ENCODE measurements around the gene RBMX. TPM values are rescaled to one million over a fixed set of nuclear protein-coding genes. Genes with fewer than 3 reads are reported as not detected.

RBMX gene
- total RNA-seq, 5 donors from 2014 or later (not counting 1 experiment from before 2014, with no cell fraction given), result 203 to 281 (median 209) TPM

DNA sequence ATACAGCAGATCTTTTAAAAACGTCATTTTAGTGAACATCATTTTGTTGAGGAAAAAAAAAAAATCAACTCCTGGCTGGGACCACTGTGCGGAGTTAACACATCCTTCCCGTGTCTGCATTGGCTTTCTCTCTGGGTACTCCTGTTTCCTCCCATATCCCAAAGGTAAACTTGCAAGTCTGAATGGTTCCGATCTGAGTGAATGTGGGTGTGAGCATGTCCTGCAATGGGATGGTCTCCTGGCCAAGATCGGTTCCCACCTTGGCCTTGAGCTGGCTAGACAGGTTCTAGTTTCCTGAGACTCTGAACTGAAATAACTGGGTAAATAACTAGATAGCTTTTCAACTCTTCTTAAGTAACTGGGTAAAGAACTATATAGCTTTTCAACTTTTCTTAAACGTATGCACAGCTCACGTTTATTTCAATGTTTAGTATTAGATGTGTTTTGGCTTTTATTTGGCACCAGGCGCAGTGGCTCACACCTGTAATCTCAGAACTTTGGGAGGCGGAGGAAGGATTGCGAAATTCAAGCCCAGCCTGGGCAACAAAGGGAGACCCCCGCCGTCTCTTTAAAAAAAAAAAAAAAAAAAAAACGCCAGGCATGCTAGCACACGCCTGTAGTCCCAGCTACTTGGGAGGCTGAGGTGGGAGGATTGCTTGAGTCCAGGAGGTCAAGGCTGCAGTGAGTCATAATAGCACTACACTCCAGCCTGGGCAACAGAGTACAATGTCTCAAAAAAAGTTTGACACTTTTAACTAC is 14.0 kb downstream of the RBMX start:
- Histone ChIP-seq H3K27ac (ENCODE audit: low read length) (no peak overlapping the region), H3K4me3 (ENCODE audit: control insufficient read depth in 1 of 2, extremely low read depth in 1 of 2, low read length in 1 of 2) (no peak overlapping the region), H3K4me1 (ENCODE audit: control insufficient read depth in 1 of 2, extremely low read depth in 1 of 2, insufficient read depth in 2 of 2, low read length in 2 of 2) (peaks cover 0 to 3% of the 10 kb centered on the region in 2 experiments), H3K9me3 (no peaks in the 10 kb centered on the region), H3K36me3 (ENCODE audit: control insufficient read depth in 2 of 2, extremely low read depth in 1 of 2, insufficient read depth in 1 of 2, low read length in 1 of 2) (peaks cover 0 to 30% of the 10 kb centered on the region in 2 donors), H3K27me3 (replicated peaks in 1 of 2; ENCODE audit: control insufficient read depth in 2 of 2, extremely low read depth in 1 of 2, insufficient read depth in 2 of 2, low read length in 1 of 2) (no peaks in the 10 kb centered on the region)
- CTCF ChIA-PET, result interaction anchor here (0.6 to 1.2 kb wide), 2 partner anchors 84 to 344 kb away, joined by 3 to 4 read pairs; no protein-coding TSS in a partner anchor
- H3K4me3 Mint-ChIP-seq, result no peak overlapping the region
- peaks cover 40% of the 10 kb centered on the region for H3K36me3 Mint-ChIP-seq
- peaks cover 31 to 39% (median 34%) of the 10 kb centered on the region in 3 donors for H3K4me1 Mint-ChIP-seq
- POLR2A ChIA-PET, result interaction anchor here (0.6 to 1.1 kb wide), 6 partner anchors 11 to 1863 kb away, joined by 3 to 16 read pairs (median 6); no protein-coding TSS in a partner anchor
- DNase-seq (no peak), ATAC-seq (replicated peaks in 1 of 4) (peak in 1 of 4 experiments; percentile 16)
- H3K27ac Mint-ChIP-seq, result peak overlapping the region in 1 of 2 donors; percentile 55
- no peaks in the 10 kb centered on the region for H3K9me3 Mint-ChIP-seq
- WGBS (ENCODE audit: insufficient coverage), result no CpG with 5 or more reads among the region's 14 CpGs
- H3K27me3 Mint-ChIP-seq, result peaks cover 0 to 6% of the 10 kb centered on the region in 2 donors

DNA sequence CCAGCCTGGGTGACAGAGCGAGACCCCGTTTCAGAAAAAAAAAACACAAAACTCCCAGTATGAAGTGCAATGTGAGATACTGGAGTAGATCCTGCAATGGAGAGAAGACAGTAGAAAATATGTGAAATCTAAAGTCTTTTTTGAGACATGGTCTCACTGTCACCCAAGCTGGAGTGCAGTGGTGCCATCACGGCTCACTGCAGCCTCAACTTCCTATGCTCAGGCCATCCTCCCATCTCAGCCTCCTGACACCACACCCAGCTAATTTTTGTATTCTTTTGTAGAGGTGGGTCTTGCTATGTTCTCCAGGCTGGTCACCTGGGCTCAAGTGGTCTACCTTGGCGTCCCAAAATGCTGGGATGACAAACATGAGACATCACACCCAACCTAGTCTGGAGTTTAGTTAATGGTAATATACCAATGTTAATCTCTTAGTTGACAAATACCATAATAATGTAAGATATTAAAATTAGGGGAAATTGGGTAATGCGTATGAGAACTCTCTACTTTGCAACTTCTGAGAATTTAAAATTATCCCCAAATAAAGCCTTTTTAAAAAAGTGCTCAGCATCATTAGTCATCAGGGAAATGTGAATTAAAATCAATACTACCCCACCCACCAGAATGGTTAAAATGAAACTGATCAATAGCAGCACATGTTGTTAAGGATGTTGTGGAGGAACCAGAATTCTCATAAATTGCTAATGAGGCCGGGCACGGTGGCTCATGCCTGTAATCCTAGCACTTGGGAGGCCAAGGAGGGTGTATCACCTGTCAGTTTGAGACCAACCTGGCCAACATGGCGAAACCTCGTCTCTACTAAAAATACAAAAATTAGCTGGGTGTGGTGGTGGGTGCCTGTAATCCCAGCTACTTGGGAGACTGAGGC is 15.0 kb downstream of the RBMX start:
- Mint-ChIP-seq H3K36me3 (peaks cover 41% of the 10 kb centered on the region), H3K27ac (no peak overlapping the region), H3K27me3 (peaks cover 0 to 8% of the 10 kb centered on the region in 2 donors), H3K4me3 (no peak overlapping the region), H3K4me1 (peaks cover 31 to 39% (median 36%) of the 10 kb centered on the region in 3 donors), H3K9me3 (no peaks in the 10 kb centered on the region)
- ATAC-seq (replicated peaks in 1 of 4), result no peak
- no peak overlapping the region for H3K27ac ChIP-seq (ENCODE audit: low read length)
- CTCF ChIA-PET, result no interaction called here
- H3K27me3 ChIP-seq (replicated peaks in 1 of 2; ENCODE audit: control insufficient read depth in 2 of 2, extremely low read depth in 1 of 2, insufficient read depth in 2 of 2, low read length in 1 of 2), result no peaks in the 10 kb centered on the region
- POLR2A ChIA-PET, result interaction anchor here (0.6 to 1.1 kb wide), 5 partner anchors 12 to 621 kb away, joined by 3 to 16 read pairs (median 5); no protein-coding TSS in a partner anchor
- H3K9me3 ChIP-seq, result no peaks in the 10 kb centered on the region
- no peak overlapping the region for H3K4me3 ChIP-seq (ENCODE audit: control insufficient read depth in 1 of 2, extremely low read depth in 1 of 2, low read length in 1 of 2)
- DNase-seq, result no peak
- H3K4me1 ChIP-seq (ENCODE audit: control insufficient read depth in 1 of 2, extremely low read depth in 1 of 2, insufficient read depth in 2 of 2, low read length in 2 of 2), result peaks cover 0 to 2% of the 10 kb centered on the region in 2 experiments
- H3K36me3 ChIP-seq (ENCODE audit: control insufficient read depth in 2 of 2, extremely low read depth in 1 of 2, insufficient read depth in 1 of 2, low read length in 1 of 2), result peaks cover 0 to 30% of the 10 kb centered on the region in 2 donors
- WGBS (ENCODE audit: insufficient coverage), result no CpG with 5 or more reads among the region's 9 CpGs

DNA sequence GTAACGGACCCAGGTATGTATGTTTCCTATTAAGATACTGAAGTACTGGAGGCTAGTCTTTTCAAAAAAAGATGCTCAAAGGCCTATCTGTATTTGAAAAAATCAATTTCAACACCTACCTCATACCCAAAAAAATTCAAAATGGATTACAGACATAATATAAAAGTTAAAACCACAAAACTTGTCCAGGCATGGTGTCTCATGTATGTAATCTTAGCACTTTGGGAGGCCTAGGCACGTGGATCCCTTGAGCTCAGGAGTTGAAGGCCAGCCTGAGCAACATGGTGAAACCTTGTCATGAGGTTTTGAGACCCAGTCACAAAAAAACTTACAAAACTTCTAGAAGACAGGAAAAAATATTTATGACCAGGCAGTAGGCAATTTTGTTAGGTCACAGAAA is 16.7 kb downstream of the RBMX start:
- no peaks in the 10 kb centered on the region for H3K27me3 ChIP-seq (replicated peaks in 1 of 2; ENCODE audit: control insufficient read depth in 2 of 2, extremely low read depth in 1 of 2, insufficient read depth in 2 of 2, low read length in 1 of 2)

DNA sequence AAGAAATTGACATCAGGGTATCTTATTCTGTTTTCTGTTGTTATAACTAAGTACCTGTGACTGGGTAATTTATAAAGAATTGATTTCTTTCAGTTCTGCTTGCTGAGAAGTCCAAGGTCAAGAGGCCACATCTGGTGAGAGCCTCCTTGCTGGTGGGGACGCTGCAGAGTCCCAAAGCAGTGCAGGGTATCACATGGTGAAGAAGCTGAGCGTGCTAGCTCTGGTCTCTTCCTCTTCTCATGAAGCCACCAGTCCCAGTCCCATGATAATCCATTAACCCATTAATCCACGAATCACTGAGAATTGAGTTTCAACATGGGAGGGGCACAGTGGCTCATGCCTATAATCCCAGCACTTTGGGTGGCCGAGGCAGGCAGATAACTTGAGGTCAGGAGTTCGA is 18.0 kb downstream of the RBMX start:
- CTCF ChIA-PET, result no interaction called here
- H3K9me3 Mint-ChIP-seq, result no peaks in the 10 kb centered on the region
- Histone ChIP-seq H3K27me3 (replicated peaks in 1 of 2; ENCODE audit: control insufficient read depth in 2 of 2, extremely low read depth in 1 of 2, insufficient read depth in 2 of 2, low read length in 1 of 2) (no peaks in the 10 kb centered on the region), H3K4me3 (ENCODE audit: control insufficient read depth in 1 of 2, extremely low read depth in 1 of 2, low read length in 1 of 2) (no peak overlapping the region), H3K36me3 (ENCODE audit: control insufficient read depth in 2 of 2, extremely low read depth in 1 of 2, insufficient read depth in 1 of 2, low read length in 1 of 2) (peaks cover 0 to 16% of the 10 kb centered on the region in 2 donors), H3K9me3 (no peaks in the 10 kb centered on the region), H3K27ac (ENCODE audit: low read length) (no peak overlapping the region), H3K4me1 (ENCODE audit: control insufficient read depth in 1 of 2, extremely low read depth in 1 of 2, insufficient read depth in 2 of 2, low read length in 2 of 2) (no peaks in the 10 kb centered on the region)
- DNase-seq, result no peak
- H3K27ac Mint-ChIP-seq, result no peak overlapping the region
- POLR2A ChIA-PET, result interaction anchor here in 1 of 2 donors (0.6 kb wide), 1 partner anchor 81 kb away, joined by 6 read pairs; no protein-coding TSS in a partner anchor
- H3K36me3 Mint-ChIP-seq, result peaks cover 34% of the 10 kb centered on the region
- no peak overlapping the region for H3K4me3 Mint-ChIP-seq
- peaks cover 11 to 27% (median 25%) of the 10 kb centered on the region in 3 donors for H3K4me1 Mint-ChIP-seq
- peaks cover 0 to 8% of the 10 kb centered on the region in 2 donors for H3K27me3 Mint-ChIP-seq
- WGBS (ENCODE audit: insufficient coverage), result 100% methylated on average over 2 of the region's 5 CpGs
- ATAC-seq (replicated peaks in 1 of 4), result no peak

More for the DNA sequence above, 16.7 kb downstream of the RBMX start:
- Histone ChIP-seq H3K4me1 (ENCODE audit: control insufficient read depth in 1 of 2, extremely low read depth in 1 of 2, insufficient read depth in 2 of 2, low read length in 2 of 2) (no peaks in the 10 kb centered on the region), H3K9me3 (no peaks in the 10 kb centered on the region), H3K36me3 (ENCODE audit: control insufficient read depth in 2 of 2, extremely low read depth in 1 of 2, insufficient read depth in 1 of 2, low read length in 1 of 2) (peaks cover 0 to 22% of the 10 kb centered on the region in 2 donors), H3K4me3 (ENCODE audit: control insufficient read depth in 1 of 2, extremely low read depth in 1 of 2, low read length in 1 of 2) (no peak overlapping the region), H3K27ac (ENCODE audit: low read length) (no peak overlapping the region)
- ChIA-PET CTCF (interaction anchor here in 1 of 2 donors (0.6 kb wide), 1 partner anchor 14 kb away, joined by 5 read pairs; no protein-coding TSS in a partner anchor), POLR2A (no interaction called here)
- Mint-ChIP-seq H3K9me3 (no peaks in the 10 kb centered on the region), H3K4me3 (no peak overlapping the region), H3K27me3 (peaks cover 0 to 8% of the 10 kb centered on the region in 2 donors), H3K36me3 (peaks cover 36% of the 10 kb centered on the region), H3K27ac (peak overlapping the region in 1 of 2 donors; percentile 12), H3K4me1 (peaks cover 20 to 27% (median 26%) of the 10 kb centered on the region in 3 donors)
- WGBS (ENCODE audit: insufficient coverage), result no CpG with 5 or more reads among the region's 2 CpGs
- DNase-seq (no peak), ATAC-seq (replicated peaks in 1 of 4) (no peak)

DNA sequence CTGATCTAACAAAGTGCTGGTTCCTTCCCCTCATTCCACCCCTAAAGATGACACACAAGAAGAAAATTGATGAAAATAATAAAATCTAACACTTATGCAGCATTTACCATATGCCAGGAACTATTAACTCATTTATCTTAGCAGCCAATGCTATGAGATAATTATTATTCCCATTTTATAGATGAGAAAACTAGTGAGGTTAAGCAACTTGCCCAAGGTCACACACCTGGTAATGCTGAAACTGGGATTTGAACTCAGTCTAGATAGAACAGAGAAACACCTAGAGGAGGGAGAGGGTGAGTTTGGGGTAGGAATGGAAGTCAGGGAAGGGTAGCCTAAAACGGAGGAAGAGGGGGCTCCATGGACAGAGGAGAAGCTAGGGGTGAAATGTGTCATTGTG is 18.6 kb downstream of the RBMX start:
- ChIA-PET CTCF (no interaction called here), POLR2A (interaction anchor here in 1 of 2 donors (0.6 kb wide), 1 partner anchor 80 kb away, joined by 6 read pairs; no protein-coding TSS in a partner anchor)
- DNase-seq, result no peak
- no peaks in the 10 kb centered on the region for H3K9me3 Mint-ChIP-seq
- peak overlapping the region; percentile 30 to 67 for H3K27ac Mint-ChIP-seq
- no peak for ATAC-seq (replicated peaks in 1 of 4)
- Histone ChIP-seq H3K27me3 (replicated peaks in 1 of 2; ENCODE audit: control insufficient read depth in 2 of 2, extremely low read depth in 1 of 2, insufficient read depth in 2 of 2, low read length in 1 of 2) (no peaks in the 10 kb centered on the region), H3K27ac (ENCODE audit: low read length) (no peak overlapping the region), H3K4me3 (ENCODE audit: control insufficient read depth in 1 of 2, extremely low read depth in 1 of 2, low read length in 1 of 2) (no peak overlapping the region), H3K36me3 (ENCODE audit: control insufficient read depth in 2 of 2, extremely low read depth in 1 of 2, insufficient read depth in 1 of 2, low read length in 1 of 2) (peaks cover 0 to 14% of the 10 kb centered on the region in 2 donors), H3K9me3 (no peaks in the 10 kb centered on the region), H3K4me1 (ENCODE audit: control insufficient read depth in 1 of 2, extremely low read depth in 1 of 2, insufficient read depth in 2 of 2, low read length in 2 of 2) (no peaks in the 10 kb centered on the region)
- H3K4me1 Mint-ChIP-seq, result peaks cover 5 to 22% (median 20%) of the 10 kb centered on the region in 3 donors
- H3K36me3 Mint-ChIP-seq, result peaks cover 32% of the 10 kb centered on the region
- H3K4me3 Mint-ChIP-seq, result no peak overlapping the region
- peaks cover 0 to 8% of the 10 kb centered on the region in 2 donors for H3K27me3 Mint-ChIP-seq
- WGBS (ENCODE audit: insufficient coverage), result no CpG with 5 or more reads among the region's 1 CpG

Data from T-cell (primary cell).